ENCODE measurements around the gene PAM.

DNA sequence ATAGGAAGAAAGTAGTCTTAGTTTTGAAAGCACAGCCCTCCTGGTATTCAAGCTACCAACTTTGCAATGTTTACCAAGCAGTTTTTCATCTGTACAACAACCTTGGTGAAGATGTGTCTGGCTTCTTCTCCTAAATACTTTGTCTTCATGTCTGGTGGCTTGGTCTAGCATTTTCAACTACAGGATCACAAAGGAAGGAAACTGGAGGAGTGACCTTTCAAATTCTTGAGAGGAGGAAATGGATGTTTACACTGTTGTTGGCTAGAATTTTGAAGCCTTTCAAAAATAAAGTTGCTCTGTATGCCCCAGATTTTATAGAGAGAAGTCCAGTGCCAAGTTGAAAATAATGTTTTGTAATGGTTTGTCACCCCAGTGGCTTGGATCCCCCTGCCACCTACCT lies 16.3 kb downstream of the PAM start:
- TF ChIP-seq, protein P1, sequence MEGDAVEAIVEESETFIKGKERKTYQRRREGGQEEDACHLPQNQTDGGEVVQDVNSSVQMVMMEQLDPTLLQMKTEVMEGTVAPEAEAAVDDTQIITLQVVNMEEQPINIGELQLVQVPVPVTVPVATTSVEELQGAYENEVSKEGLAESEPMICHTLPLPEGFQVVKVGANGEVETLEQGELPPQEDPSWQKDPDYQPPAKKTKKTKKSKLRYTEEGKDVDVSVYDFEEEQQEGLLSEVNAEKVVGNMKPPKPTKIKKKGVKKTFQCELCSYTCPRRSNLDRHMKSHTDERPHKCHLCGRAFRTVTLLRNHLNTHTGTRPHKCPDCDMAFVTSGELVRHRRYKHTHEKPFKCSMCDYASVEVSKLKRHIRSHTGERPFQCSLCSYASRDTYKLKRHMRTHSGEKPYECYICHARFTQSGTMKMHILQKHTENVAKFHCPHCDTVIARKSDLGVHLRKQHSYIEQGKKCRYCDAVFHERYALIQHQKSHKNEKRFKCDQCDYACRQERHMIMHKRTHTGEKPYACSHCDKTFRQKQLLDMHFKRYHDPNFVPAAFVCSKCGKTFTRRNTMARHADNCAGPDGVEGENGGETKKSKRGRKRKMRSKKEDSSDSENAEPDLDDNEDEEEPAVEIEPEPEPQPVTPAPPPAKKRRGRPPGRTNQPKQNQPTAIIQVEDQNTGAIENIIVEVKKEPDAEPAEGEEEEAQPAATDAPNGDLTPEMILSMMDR (IDR thresholded peaks at IDR 0.05; ENCODE audit: low read length) = no peak
- TF ChIP-seq EZH2 (optimal IDR thresholded peaks at IDR 0.05; ENCODE audit: low read depth, low read length) (no peak), EZH2phosphoT487 (IDR thresholded peaks at IDR 0.05; ENCODE audit: low read length) (no peak)

All from MM.1S (cell line).